Smooth muscle cell (in vitro differentiated cells): ENCODE data around the gene TALDO1. TPM values are rescaled to one million over a fixed set of nuclear protein-coding genes. Genes with fewer than 3 reads are reported as not detected.

ENCODE experiments used
- DNase-seq: peaks from one replicate; lab custom pipeline; 2025; ENCODE audit not compliant: unreplicated experiment; lab: John Stamatoyannopoulos, UW
- H2AFZ ChIP-seq: fragments of 200-600 bp; sonication (generic); 2 replicates; pipeline ENCODE4 v1.6.0; 2016; ENCODE audit warnings: antibody characterized with exemption, low read depth, mild to moderate bottlenecking
- H3F3A ChIP-seq: fragments of 200-600 bp; sonication (generic); 2 replicates; pipeline ENCODE4 v1.6.0; 2017; ENCODE audit warnings: antibody characterized with exemption, low read depth
- H3K27ac ChIP-seq: fragments of 200-600 bp; sonication (generic); 2 replicates; pipeline ENCODE4 v1.5.1; 2016; ENCODE audit warnings: low read depth, mild to moderate bottlenecking
- H3K27me3 ChIP-seq: fragments of 200-600 bp; sonication (generic); 2 replicates; pipeline ENCODE4 v1.6.1; 2016; ENCODE audit warnings: low read depth, mild to moderate bottlenecking
- H3K36me3 ChIP-seq: fragments of 200-600 bp; sonication (generic); 2 replicates; pipeline ENCODE4 v1.5.1; 2016; ENCODE audit warnings: low read depth
- H3K4me1 ChIP-seq: fragments of 200-600 bp; sonication (generic); 2 replicates; pipeline ENCODE4 v1.5.1; 2016; ENCODE audit warnings: low read depth
- H3K4me2 ChIP-seq: fragments of 200-600 bp; sonication (generic); 2 replicates; pipeline ENCODE4 v1.6.0; 2016; ENCODE audit warnings: mild to moderate bottlenecking
- H3K4me3 ChIP-seq: fragments of 200-600 bp; sonication (generic); 2 replicates; pipeline ENCODE4 v1.5.1; 2016; ENCODE audit warnings: mild to moderate bottlenecking
- H3K79me2 ChIP-seq: fragments of 200-600 bp; sonication (generic); 2 replicates; pipeline ENCODE4 v1.6.0; 2016; ENCODE audit warnings: low read depth, mild to moderate bottlenecking
- H3K9ac ChIP-seq: fragments of 200-600 bp; sonication (generic); 2 replicates; pipeline ENCODE4 v1.6.0; 2016; ENCODE audit warnings: low read depth
- H3K9me3 ChIP-seq: fragments of 200-600 bp; sonication (generic); replicated peaks from 2 replicates; pipeline ENCODE4 v1.5.1; 2016; ENCODE audit warnings: low read depth
- H4K20me1 ChIP-seq: fragments of 200-600 bp; sonication (generic); 2 replicates; pipeline ENCODE4 v1.6.0; 2016; ENCODE audit warnings: low read depth
- CTCF ChIP-seq: fragments of 200-600 bp; sonication (generic); IDR thresholded peaks from 2 replicates; pipeline ENCODE4 v1.5.1; 2017; ENCODE audit warnings: borderline replicate concordance, mild to moderate bottlenecking, antibody characterized with exemption; ENCODE audit not compliant: insufficient read depth, poor library complexity, severe bottlenecking
- WGBS: methylation state at CpG from one replicate; pipeline ENCODE4 v1.1.7; 2016; ENCODE audit warnings: low lambda C conversion rate; 5-methylcytosine and 5-hydroxymethylcytosine counted together
- polyA plus RNA-seq: library from polyadenylated mRNA; unstranded; fragments of >200 nt; fragmentation: Nextera tagmentation; extraction: Ambion mirVana; gene quantifications from 2 replicates; pipeline ENCODE4 v1.2.1, GENCODE V29; 2016
- total RNA-seq: library from RNA; depleted of rRNA; stranded (reverse); fragments of >200 nt; gene quantifications from 2 replicates; pipeline ENCODE4 v1.2.3, GENCODE V29; 2014

The TALDO1 gene
- total and polyA plus RNA-seq, 2 experiments from 2014 or later: 100 to 155 TPM

- Histone ChIP-seq H3K4me3 (no peak overlapping the region), H3F3A (peaks cover 16% of the 10 kb centered on the region), H3K4me1 (no peaks in the 10 kb centered on the region), H3K9ac (no peak overlapping the region), H3K4me2 (no peak overlapping the region), H4K20me1 (peaks cover 62% of the 10 kb centered on the region), H3K36me3 (peaks cover 6% of the 10 kb centered on the region), H3K9me3 (no peaks in the 10 kb centered on the region), H3K27ac (no peak overlapping the region), H3K79me2 (no peaks in the 10 kb centered on the region), H3K27me3 (no peaks in the 10 kb centered on the region), H2AFZ (no peak overlapping the region)
- TF ChIP-seq CTCF: no peak
- no peak for DNase-seq
- 95% methylated on average over 22 of the region's 22 CpGs for WGBS
Measured at GRCh38 chr11:763549-764321, 16.5 kb downstream of the TALDO1 start.

DNA sequence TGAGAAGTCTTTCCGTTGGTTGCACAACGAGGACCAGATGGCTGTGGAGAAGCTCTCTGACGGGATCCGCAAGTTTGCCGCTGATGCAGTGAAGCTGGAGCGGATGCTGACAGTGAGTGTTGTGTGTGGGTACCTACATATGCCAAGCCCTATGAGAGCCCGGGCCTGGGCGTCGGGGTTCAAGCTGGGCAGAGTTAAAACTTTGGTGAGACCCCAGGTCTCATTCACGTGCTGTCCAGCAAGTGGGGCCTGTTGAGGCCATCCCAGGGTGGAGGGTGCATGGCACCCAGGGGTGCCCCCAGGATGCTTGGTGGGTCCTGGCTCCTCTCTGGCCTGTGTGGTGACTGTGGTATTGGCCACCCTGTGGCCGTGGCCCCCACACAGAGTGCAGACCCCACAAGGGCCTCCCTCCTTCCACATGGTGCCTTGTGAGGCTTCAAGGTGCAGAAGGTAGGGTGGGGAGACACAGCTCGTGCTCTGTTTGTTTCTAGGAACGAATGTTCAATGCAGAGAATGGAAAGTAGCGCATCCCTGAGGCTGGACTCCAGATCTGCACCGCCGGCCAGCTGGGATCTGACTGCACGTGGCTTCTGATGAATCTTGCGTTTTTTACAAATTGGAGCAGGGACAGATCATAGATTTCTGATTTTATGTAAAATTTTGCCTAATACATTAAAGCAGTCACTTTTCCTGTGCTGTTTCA lies 17.2 kb downstream of the TALDO1 start:
- DNase-seq: no peak
- Histone ChIP-seq H3K4me3 (no peak overlapping the region), H3K27me3 (no peaks in the 10 kb centered on the region), H3K9ac (no peak overlapping the region), H3K9me3 (no peaks in the 10 kb centered on the region), H2AFZ (no peak overlapping the region), H3K27ac (no peak overlapping the region), H4K20me1 (peaks cover 69% of the 10 kb centered on the region), H3F3A (peaks cover 16% of the 10 kb centered on the region), H3K36me3 (peaks cover 6% of the 10 kb centered on the region), H3K4me1 (no peaks in the 10 kb centered on the region), H3K79me2 (no peaks in the 10 kb centered on the region), H3K4me2 (no peak overlapping the region)
- no peak for TF ChIP-seq CTCF
- WGBS: 97% methylated on average over 18 of the region's 18 CpGs

DNA sequence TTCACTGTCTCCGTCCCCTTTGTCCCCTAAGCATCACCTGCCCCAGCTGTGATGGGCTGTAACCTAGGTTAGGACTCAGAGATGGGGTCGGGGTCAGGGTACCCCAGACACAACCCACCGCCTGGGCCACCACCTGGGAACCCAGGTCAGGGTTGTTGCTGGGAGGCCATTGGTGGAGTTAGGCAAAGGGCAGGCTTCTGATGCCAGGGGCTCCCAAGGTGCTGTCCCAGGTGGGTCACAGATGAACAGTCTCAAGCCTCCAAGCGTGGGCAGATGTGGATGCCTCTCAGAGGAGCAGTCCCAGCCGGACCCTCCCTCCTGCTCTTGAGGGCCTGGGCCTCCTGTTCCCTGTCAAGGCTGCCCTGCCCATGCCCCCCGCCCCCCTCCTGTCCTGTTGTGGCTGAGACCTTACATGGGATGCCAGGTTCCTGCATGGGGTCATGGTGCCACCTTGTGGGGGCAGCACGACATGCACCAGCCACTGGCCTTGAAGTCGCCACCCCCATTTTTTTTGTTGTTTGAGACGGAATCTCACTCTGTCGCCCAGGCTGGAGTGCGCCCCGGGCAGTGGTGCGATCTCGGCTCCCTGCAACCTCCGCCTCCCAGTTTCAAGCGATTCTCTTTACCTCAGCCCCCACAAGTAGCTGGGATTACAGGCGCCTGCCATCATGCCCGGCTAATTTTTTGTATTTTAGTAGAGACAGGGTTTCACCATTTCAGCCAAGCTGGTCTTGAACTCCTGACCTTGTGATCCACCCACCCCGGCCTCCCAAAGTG lies 17.9 kb downstream of the TALDO1 start:
- Histone ChIP-seq H3K27ac (no peak overlapping the region), H3K27me3 (no peaks in the 10 kb centered on the region), H3K79me2 (no peaks in the 10 kb centered on the region), H3K36me3 (peaks cover under 1% of the 10 kb centered on the region), H3K4me2 (no peak overlapping the region), H3F3A (peaks cover 16% of the 10 kb centered on the region), H3K9ac (no peak overlapping the region), H3K4me1 (no peaks in the 10 kb centered on the region), H3K9me3 (no peaks in the 10 kb centered on the region), H3K4me3 (no peak overlapping the region), H4K20me1 (peaks cover 71% of the 10 kb centered on the region), H2AFZ (no peak overlapping the region)
- 77% methylated on average over 19 of the region's 19 CpGs for WGBS
- TF ChIP-seq CTCF: peak; percentile 53
- DNase-seq: no peak
